HCT116 (cell line): Measurements from ENCODE around the gene RTN4RL1. TPM values are rescaled to one million over a fixed set of nuclear protein-coding genes. Genes with fewer than 3 reads are reported as not detected.

Experiments
- ATAC-seq: fragments of 200-7000 bp; cut with Tn5 transposase; 2 replicates; pipeline ENCODE4 v1.9.1; 2020; ENCODE audit warnings: mild to moderate bottlenecking, moderate library complexity
- BruUV-seq: library from RNA; stranded (reverse); fragments of 400-500 nt; replicated peaks from 2 replicates; lab custom pipeline; 2021; lab: Mats Ljungman, UMichigan
- CTCF ChIA-PET: fragments of 300-600 bp; sonication (Branson Sonifier 250); formaldehyde crosslinking; loops from one replicate; lab custom pipeline; 2021; ENCODE audit warnings: antibody characterized with exemption; lab: Charles Lee
- POLR2A ChIA-PET: fragments of 300-600, 350-600 bp; sonication (Branson Sonifier 250); formaldehyde crosslinking; loops from one replicate; lab custom pipeline; 2021; ENCODE audit warnings: antibody characterized with exemption; lab: Charles Lee
- RAD21 ChIA-PET, 2 experiments: fragments of 300-600 bp; sonication (Branson Sonifier 250); formaldehyde crosslinking; loops; one replicate each; lab custom pipeline; 2023; ENCODE audit warnings: low total read pairs in 2 of 2; ENCODE audit not compliant: uncharacterized antibody in 2 of 2, unreplicated experiment in 2 of 2, low non-redundant PET in 1 of 2; lab: Charles Lee
- DNase-seq: peaks from one replicate; pipeline ENCODE4 v3.0.0-alpha.2; 2010; ENCODE audit warnings: low read depth, low spot score
- H2AFZ ChIP-seq: fragments of 200-600 bp; shearing (Covaris generic), sonication (generic); 2 replicates; pipeline ENCODE4 v1.6.1; 2017; ENCODE audit warnings: low read depth, mixed run types, mixed read lengths, antibody characterized with exemption, low read length; ENCODE audit not compliant: poor library complexity, severe bottlenecking
- H3K27ac ChIP-seq: 2 replicates; pipeline ENCODE4 v1.5.1; 2012; ENCODE audit warnings: low read depth, low read length
- H3K27me3 ChIP-seq: fragments of 200-600 bp; sonication (generic); 2 replicates; pipeline ENCODE4 v1.6.1; 2016; ENCODE audit warnings: mixed run types, low read length, mixed read lengths; ENCODE audit not compliant: insufficient read depth
- H3K36me3 ChIP-seq, 2 experiments: fragments of 200-500 bp in 1 of 2; fragments of 200-600 bp in 1 of 2; sonication (Bioruptor generic) in 1 of 2; sonication (generic) in 1 of 2; 2 replicates each; pipeline versions ENCODE4 v1.5.1 to v1.6.1; 2014 to 2016; ENCODE audit warnings: low read length in 2 of 2, inconsistent platforms in 1 of 2, mixed read lengths in 1 of 2, mixed run types in 1 of 2; ENCODE audit not compliant: insufficient read depth in 2 of 2, control insufficient read depth in 1 of 2
- H3K4me1 ChIP-seq, 2 experiments: fragments of 200-600 bp in 1 of 2; sonication (generic) in 1 of 2; 2 replicates each; pipeline versions ENCODE4 v1.5.1 to v1.6.1; 2012 to 2017; ENCODE audit warnings: low read length in 2 of 2, inconsistent platforms in 1 of 2, mild to moderate bottlenecking in 1 of 2, mixed read lengths in 1 of 2, mixed run types in 1 of 2, moderate library complexity in 1 of 2; ENCODE audit not compliant: insufficient read depth in 2 of 2, control insufficient read depth in 1 of 2
- H3K4me2 ChIP-seq: fragments of 200-600 bp; sonication (generic); 2 replicates; pipeline ENCODE4 v1.6.1; 2017; ENCODE audit warnings: mixed run types, low read length, mixed read lengths
- H3K4me3 ChIP-seq, 2 experiments: fragments of 200-600 bp in 1 of 2; sonication (generic) in 1 of 2; replicated peaks in 1 of 2; 2 replicates each; pipeline ENCODE4 v1.5.1; 2011 to 2016; ENCODE audit warnings: low read length in 2 of 2, control low read depth in 1 of 2, low read depth in 1 of 2, mild to moderate bottlenecking in 1 of 2, mixed read lengths in 1 of 2, mixed run types in 1 of 2
- H3K79me2 ChIP-seq: fragments of 200-600 bp; sonication (generic); 2 replicates; pipeline ENCODE4 v1.6.1; 2017; ENCODE audit warnings: mild to moderate bottlenecking, mixed run types, low read length, moderate library complexity, mixed read lengths; ENCODE audit not compliant: insufficient read depth
- H3K9ac ChIP-seq: fragments of 200-600 bp; sonication (generic); 2 replicates; pipeline ENCODE4 v1.6.1; 2016; ENCODE audit warnings: low read length, mixed read lengths
- H3K9me2 ChIP-seq: fragments of 200-600 bp; sonication (generic), shearing (Covaris generic); 2 replicates; pipeline ENCODE4 v1.6.1; 2017; ENCODE audit warnings: mixed run types, mild to moderate bottlenecking, moderate library complexity; ENCODE audit not compliant: insufficient read depth
- H3K9me3 ChIP-seq, 2 experiments: fragments of 200-500 bp in 1 of 2; fragments of 200-600 bp in 1 of 2; sonication (Bioruptor generic) in 1 of 2; sonication (generic) in 1 of 2; 2 replicates each; pipeline ENCODE4 v1.6.1; 2014 to 2017; ENCODE audit warnings: low read length in 2 of 2, mixed read lengths in 2 of 2, inconsistent platforms in 1 of 2, low read depth in 1 of 2, mild to moderate bottlenecking in 1 of 2, mixed run types in 1 of 2, moderate library complexity in 1 of 2; ENCODE audit not compliant: control insufficient read depth in 1 of 2, insufficient read depth in 1 of 2
- H4K20me1 ChIP-seq: fragments of 200-600 bp; sonication (generic), shearing (Covaris generic); 2 replicates; pipeline ENCODE4 v1.6.1; 2017; ENCODE audit warnings: mixed run types, mild to moderate bottlenecking, moderate library complexity; ENCODE audit not compliant: insufficient read depth
- CEBPB ChIP-seq: IDR thresholded peaks from 2 replicates; pipeline ENCODE4 v1.6.1; 2012; ENCODE audit warnings: low read depth
- EZH2phosphoT487 ChIP-seq: fragments of 200-600 bp; IDR thresholded peaks from 2 replicates; pipeline ENCODE4 v1.6.1; 2018; ENCODE audit warnings: antibody characterized with exemption, borderline replicate concordance
- POLR2AphosphoS5 ChIP-seq: IDR thresholded peaks from 2 replicates; pipeline ENCODE4 v1.6.1; 2011; ENCODE audit warnings: mild to moderate bottlenecking, low read depth, low read length, moderate library complexity
- SP1 ChIP-seq: IDR thresholded peaks from 2 replicates; pipeline ENCODE4 v1.6.1; 2012; ENCODE audit warnings: low read depth
- TCF7L2 ChIP-seq: IDR thresholded peaks from 2 replicates; pipeline ENCODE4 v1.7.0; 2011; ENCODE audit warnings: borderline replicate concordance, inconsistent platforms; ENCODE audit not compliant: insufficient read depth, insufficient read length; ENCODE audit errors: extremely low read depth
- intact Hi-C: fragments of 100-400 bp; cut with micrococcal nuclease; formaldehyde crosslinking; loops from 2 replicates; pipeline ENCODE4 v1.10.0; 2022
- total RNA-seq: library from RNA; stranded (reverse); gene quantifications from one replicate; pipeline ENCODE4 v1.2.1, GENCODE V29; 2021; ENCODE audit not compliant: unreplicated experiment
- TF ChIP-seq, protein P1 (sequence below): IDR thresholded peaks from 2 replicates; pipeline ENCODE4 v1.6.1; 2012
- TF ChIP-seq, protein P2 (sequence below): IDR thresholded peaks from 2 replicates; pipeline ENCODE4 v1.6.1; 2012

RTN4RL1 gene
- total RNA-seq, 1 experiment from 2014 or later, result 3.7 TPM

DNA sequence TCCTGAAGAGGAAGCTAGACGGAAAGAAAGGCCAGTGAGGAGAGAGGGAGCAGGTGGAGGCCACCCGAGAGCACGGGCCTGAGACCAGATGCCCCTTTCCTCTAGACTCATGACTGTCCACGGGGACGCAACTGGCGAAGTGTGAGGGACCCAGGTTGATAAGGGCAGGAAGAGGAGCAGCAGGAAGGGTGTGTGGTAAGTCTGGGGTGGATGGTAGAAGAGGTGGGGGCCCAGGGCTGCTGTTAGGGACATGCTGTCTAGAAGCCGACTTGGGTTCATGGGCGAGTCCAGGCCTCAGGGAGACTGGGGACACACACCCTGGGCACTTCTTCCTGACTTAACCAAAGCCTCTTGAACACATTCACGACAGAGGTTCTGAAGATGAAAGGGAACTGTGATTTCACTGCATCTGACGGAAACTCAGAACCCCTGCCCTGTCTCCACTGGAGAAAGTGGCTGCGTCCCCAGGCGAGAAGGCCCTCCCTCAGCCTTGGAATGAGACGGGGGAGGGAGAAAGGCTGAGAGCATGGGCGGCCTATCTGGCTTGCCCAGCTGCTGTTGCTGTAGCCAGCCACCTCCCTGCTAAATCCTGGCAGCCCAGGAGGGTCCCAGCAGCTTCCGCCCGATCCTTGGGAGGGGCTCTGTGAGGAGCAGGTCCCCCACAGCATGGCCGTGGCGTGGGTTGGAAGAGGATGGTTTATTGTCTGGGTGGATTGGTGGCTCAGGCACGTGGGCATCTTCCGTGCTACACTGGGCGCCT lies 35.7 kb upstream of the RTN4RL1 start (continued):
- TF ChIP-seq, protein P1, sequence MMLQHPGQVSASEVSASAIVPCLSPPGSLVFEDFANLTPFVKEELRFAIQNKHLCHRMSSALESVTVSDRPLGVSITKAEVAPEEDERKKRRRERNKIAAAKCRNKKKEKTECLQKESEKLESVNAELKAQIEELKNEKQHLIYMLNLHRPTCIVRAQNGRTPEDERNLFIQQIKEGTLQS, result no peak

DNA sequence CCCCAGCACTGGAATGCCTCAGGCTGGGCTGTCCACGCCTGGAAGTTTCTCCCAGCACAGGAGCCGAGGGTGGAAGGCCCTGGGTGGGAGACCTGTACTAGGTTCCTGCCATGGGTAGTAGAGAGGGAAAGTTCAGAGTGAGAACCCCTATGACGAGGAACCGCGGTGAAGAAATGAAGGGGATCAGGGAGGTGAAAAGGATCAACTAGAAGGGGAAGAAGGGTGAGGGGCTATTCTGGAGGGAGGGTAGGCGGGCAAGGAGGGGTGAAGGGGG lies 35.2 kb upstream of the RTN4RL1 start:
- TF ChIP-seq POLR2AphosphoS5, result no peak
- TF ChIP-seq, protein P2, sequence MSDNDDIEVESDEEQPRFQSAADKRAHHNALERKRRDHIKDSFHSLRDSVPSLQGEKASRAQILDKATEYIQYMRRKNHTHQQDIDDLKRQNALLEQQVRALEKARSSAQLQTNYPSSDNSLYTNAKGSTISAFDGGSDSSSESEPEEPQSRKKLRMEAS, result no peak
- no peak for TF ChIP-seq EZH2phosphoT487
- no peak for TF ChIP-seq CEBPB
- no peak for TF ChIP-seq SP1
- no peak for TF ChIP-seq TCF7L2
- intact Hi-C loops, result no loop called here
- CTCF ChIA-PET, result interaction anchor here (2.3 to 8.0 kb wide), 2 partner anchors 172 to 185 kb away, joined by 12 to 200 read pairs; no protein-coding TSS in a partner anchor

More for the DNA sequence above, 35.2 kb upstream of the RTN4RL1 start:
- no peak overlapping the region for H3K4me3 ChIP-seq
- DNase-seq, result no peak
- ATAC-seq, result no peak
- ChIA-PET RAD21 (no interaction called here), POLR2A (no interaction called here)
- no peak overlapping the region for H2AFZ ChIP-seq
- H3K4me2 ChIP-seq, result no peak overlapping the region
- H3K79me2 ChIP-seq, result no peaks in the 10 kb centered on the region
- no peaks in the 10 kb centered on the region for H4K20me1 ChIP-seq
- no peak overlapping the region for H3K27ac ChIP-seq
- no peaks in the 10 kb centered on the region for H3K9me2 ChIP-seq
- H3K9me3 ChIP-seq, result no peaks in the 10 kb centered on the region
- no TSS peak for BruUV-seq
- H3K27me3 ChIP-seq, result no peaks in the 10 kb centered on the region
- H3K4me1 ChIP-seq, result peaks cover 0 to 16% of the 10 kb centered on the region in 2 experiments; a peak in 3 of 4 replicates
- no peak overlapping the region for H3K9ac ChIP-seq
- no peaks in the 10 kb centered on the region for H3K36me3 ChIP-seq
